ENCODE results near the gene PIK3C2A. TPM values are rescaled to one million over a fixed set of nuclear protein-coding genes. Genes with fewer than 3 reads are reported as not detected.

The PIK3C2A gene
- total and polyA plus RNA-seq, 2 donors (not counting 1 experiment from before 2014, with no cell fraction given) = 7.0 to 48.8 TPM

DNA sequence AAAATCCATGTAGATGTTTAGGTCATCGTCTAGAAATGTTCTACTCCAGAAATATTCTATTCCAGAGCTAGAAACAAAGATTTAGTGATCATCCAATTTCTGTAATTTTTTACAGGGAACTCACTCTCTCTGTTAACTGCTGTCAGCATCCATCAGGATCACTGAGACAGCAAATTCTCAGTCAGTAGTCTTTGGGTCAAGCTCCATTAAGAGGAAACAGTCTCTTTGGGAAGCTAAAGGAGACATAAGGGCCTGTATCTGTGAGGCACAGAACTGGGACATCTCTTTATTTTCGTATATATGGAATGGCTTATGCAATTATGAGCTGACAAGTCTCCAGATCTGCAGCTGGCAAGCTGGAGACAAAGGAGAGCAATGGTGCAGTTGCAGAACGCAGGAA lies 48.3 kb downstream of the PIK3C2A start:
- POLR2A ChIA-PET = interaction anchor here (0.7 kb wide), 1 partner anchor 94 kb away, joined by 3 read pairs; no protein-coding TSS in a partner anchor
- no peak for ATAC-seq (ENCODE audit: low read depth)
- DNase-seq = no peak
- Mint-ChIP-seq H3K9me3 (ENCODE audit: insufficient read depth) (no peaks in the 10 kb centered on the region), H3K27ac (no peak overlapping the region), H3K4me1 (peaks cover 44% of the 10 kb centered on the region), H3K27me3 (no peaks in the 10 kb centered on the region), H3K4me3 (no peak overlapping the region)
- intact Hi-C loops (cut with micrococcal nuclease) = no loop called here
- Histone ChIP-seq H3K27ac (ENCODE audit: low read length in 2 of 2) (no peak overlapping the region), H3K27me3 (replicated peaks in 1 of 4; ENCODE audit: control extremely low read depth in 1 of 4, control insufficient read depth in 3 of 4, insufficient read depth in 4 of 4, low read length in 3 of 4) (no peaks in the 10 kb centered on the region), H2AFZ (ENCODE audit: insufficient read depth, low read depth, low read length, poor library complexity, severe bottlenecking) (no peak overlapping the region), H3K9me3 (ENCODE audit: control extremely low read depth in 1 of 3, control insufficient read depth in 2 of 3, insufficient read depth in 1 of 3, low read length in 2 of 3) (no peaks in the 10 kb centered on the region), H3K36me3 (replicated peaks in 1 of 2; ENCODE audit: control extremely low read depth in 1 of 2, control insufficient read depth in 1 of 2, extremely low read depth in 1 of 2, insufficient read depth in 2 of 2, low read length in 1 of 2) (peaks cover 0 to 3% of the 10 kb centered on the region in 2 experiments), H3K4me1 (ENCODE audit: control insufficient read depth in 2 of 2, insufficient read depth in 2 of 2, low read length in 2 of 2) (peaks cover 19 to 37% of the 10 kb centered on the region in 2 donors), H3K79me2 (ENCODE audit: control insufficient read depth, insufficient read depth, low read length) (peaks cover 49% of the 10 kb centered on the region), H3K4me2 (replicated peaks; ENCODE audit: low read depth, low read length, poor library complexity, severe bottlenecking) (no peak overlapping the region), H3K4me3 (ENCODE audit: control extremely low read depth in 1 of 5, extremely low read depth in 1 of 5, insufficient read depth in 1 of 5, low read depth in 2 of 5, low read length in 4 of 5) (no peak overlapping the region), H3K9ac (ENCODE audit: low read length) (no peak overlapping the region), H4K20me1 (ENCODE audit: control insufficient read depth, insufficient read depth, low read length, poor library complexity, severe bottlenecking) (peaks cover 12% of the 10 kb centered on the region)
- 100% methylated on average over 1 of the region's 3 CpGs for WGBS (ENCODE audit: insufficient coverage)
- TF ChIP-seq CTCF (IDR thresholded peaks at IDR 0.05) = no peak
- TF ChIP-seq EZH2 (IDR thresholded peaks at IDR 0.05; ENCODE audit: borderline replicate concordance, insufficient read depth, low read depth, low read length, poor library complexity, severe bottlenecking) = no peak
- CTCF ChIA-PET = no interaction called here

Other genes starting within 250 kb of the PIK3C2A start
- gene PLEKHA7, start 193.6 kb downstream of the PIK3C2A start, total RNA-seq = 8.2 and 10.1 TPM in 2 replicates
- gene PLEKHA7, start 193.6 kb downstream of the PIK3C2A start, polyA plus RNA-seq = 1.1 and 1.7 TPM in 2 replicates
- gene RPS13, start 130.3 kb downstream of the PIK3C2A start, total RNA-seq = 1,295 and 1,411 TPM in 2 replicates
- gene RPS13, start 130.3 kb downstream of the PIK3C2A start, polyA plus RNA-seq = 1,599 and 1,689 TPM in 2 replicates
- 6.8 and 10.5 TPM in 2 replicates for gene NUCB2, start 68.8 kb upstream of the PIK3C2A start, total RNA-seq
- 1.8 and 6.3 TPM in 2 replicates for gene NUCB2, start 68.8 kb upstream of the PIK3C2A start, polyA plus RNA-seq
- 0.64 and 0.75 TPM in 2 replicates for gene NCR3LG1, start 143.8 kb upstream of the PIK3C2A start, total RNA-seq
- 0.12 and 0.29 TPM in 2 replicates for gene NCR3LG1, start 143.8 kb upstream of the PIK3C2A start, polyA plus RNA-seq
- gene KCNJ11, start 180.7 kb upstream of the PIK3C2A start, total RNA-seq = 2.0 and 2.1 TPM in 2 replicates
- 0.46 and 1.4 TPM in 2 replicates for gene KCNJ11, start 180.7 kb upstream of the PIK3C2A start, polyA plus RNA-seq